SJSA1 (cell line): Measurements from ENCODE around the gene RASL10A. TPM values are rescaled to one million over a fixed set of nuclear protein-coding genes. Genes with fewer than 3 reads are reported as not detected.

Experiments
- DNase-seq, 2 experiments: peaks; one replicate each; pipeline ENCODE4 v3.0.0-alpha.2; 2015 to 2020; ENCODE audit warnings: low spot score in 2 of 2, low read depth in 1 of 2
- H3K27ac ChIP-seq: fragments of 250-450 bp; sonication (Bioruptor Pico); 2 replicates; pipeline ENCODE4 v1.5.1; 2020; ENCODE audit warnings: mild to moderate bottlenecking, moderate library complexity
- H3K27me3 ChIP-seq: fragments of 250-450 bp; sonication (Bioruptor Pico); replicated peaks from 2 replicates; pipeline ENCODE4 v1.5.1; 2020; ENCODE audit warnings: mild to moderate bottlenecking, moderate library complexity
- H3K36me3 ChIP-seq: fragments of 250-450 bp; sonication (Bioruptor Pico); 2 replicates; pipeline ENCODE4 v1.5.1; 2020; ENCODE audit warnings: mild to moderate bottlenecking
- H3K4me1 ChIP-seq: fragments of 250-450 bp; sonication (Bioruptor Pico); replicated peaks from 2 replicates; pipeline ENCODE4 v1.6.1; 2021; ENCODE audit warnings: mild to moderate bottlenecking
- H3K4me3 ChIP-seq: fragments of 250-450 bp; sonication (Bioruptor Pico); 2 replicates; pipeline ENCODE4 v1.5.1; 2020; ENCODE audit warnings: mild to moderate bottlenecking
- H3K9me3 ChIP-seq: fragments of 250-450 bp; sonication (Bioruptor Pico); replicated peaks from 2 replicates; pipeline ENCODE4 v1.5.1; 2020; ENCODE audit warnings: mild to moderate bottlenecking
- total RNA-seq: library from RNA; depleted of rRNA; stranded (reverse); fragments of >200 nt; shearing (Covaris generic); gene quantifications from 2 replicates; pipeline ENCODE4 v1.2.3, GENCODE V29; 2014

RASL10A gene
- total RNA-seq, 1 experiment from 2014 or later = not detected

GRCh38 chr22:29334148-29334547 is 18.7 kb upstream of the RASL10A start:
- Histone ChIP-seq H3K4me1 (no peaks in the 10 kb centered on the region), H3K36me3 (peaks cover 69% of the 10 kb centered on the region), H3K4me3 (no peak overlapping the region), H3K27ac (no peak overlapping the region), H3K27me3 (no peaks in the 10 kb centered on the region), H3K9me3 (no peaks in the 10 kb centered on the region)
- DNase-seq = no peak

GRCh38 chr22:29332886-29333496 is 17.5 kb upstream of the RASL10A start:
- peaks cover 66% of the 10 kb centered on the region for H3K36me3 ChIP-seq
- H3K4me3 ChIP-seq = no peak overlapping the region
- H3K27me3 ChIP-seq = no peaks in the 10 kb centered on the region
- no peak for DNase-seq
- H3K27ac ChIP-seq = no peak overlapping the region
- no peaks in the 10 kb centered on the region for H3K4me1 ChIP-seq
- no peaks in the 10 kb centered on the region for H3K9me3 ChIP-seq

DNA sequence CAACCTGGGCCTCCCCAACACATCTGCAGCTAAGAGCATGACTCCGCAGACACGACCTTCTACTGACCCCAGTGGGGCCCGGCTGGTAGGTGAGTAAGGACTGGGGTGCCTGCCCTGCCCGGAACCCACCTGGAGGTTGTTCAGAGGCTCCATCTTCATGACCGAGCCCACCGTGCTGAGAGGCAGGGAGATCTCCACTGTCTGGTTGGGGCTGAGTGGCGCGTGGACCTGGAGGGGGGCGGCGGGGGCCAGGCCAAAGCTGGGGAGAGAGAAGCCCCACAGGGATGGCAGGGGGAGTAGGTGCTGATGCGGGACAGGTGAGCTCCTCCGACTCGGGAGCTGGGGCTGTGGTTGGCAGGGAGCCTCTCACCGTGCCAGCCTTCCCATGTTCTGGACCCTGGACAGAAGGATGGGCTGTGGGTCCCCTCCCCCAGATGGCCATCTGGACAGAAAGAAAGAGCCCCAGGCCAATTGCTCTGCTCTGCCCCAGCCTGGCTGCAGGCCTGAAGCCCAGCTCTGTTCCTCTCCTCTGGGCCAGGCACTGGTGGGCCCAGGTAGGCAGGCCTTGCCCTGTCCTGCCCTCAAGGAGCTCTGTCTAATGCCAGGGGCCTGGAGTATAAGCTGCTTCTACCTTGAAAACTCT is 16.3 kb upstream of the RASL10A start:
- H3K4me1 ChIP-seq = no peaks in the 10 kb centered on the region
- H3K36me3 ChIP-seq = peaks cover 67% of the 10 kb centered on the region
- H3K27me3 ChIP-seq = no peaks in the 10 kb centered on the region
- H3K9me3 ChIP-seq = no peaks in the 10 kb centered on the region
- H3K27ac ChIP-seq = no peak overlapping the region
- no peak overlapping the region for H3K4me3 ChIP-seq
- DNase-seq = no peak

- H3K9me3 ChIP-seq = no peaks in the 10 kb centered on the region
- no peak overlapping the region for H3K27ac ChIP-seq
- peaks cover 64% of the 10 kb centered on the region for H3K36me3 ChIP-seq
- H3K4me3 ChIP-seq = no peak overlapping the region
- no peak for DNase-seq
- H3K27me3 ChIP-seq = no peaks in the 10 kb centered on the region
- H3K4me1 ChIP-seq = no peaks in the 10 kb centered on the region
Observed at GRCh38 chr22:29331213-29331612, 15.7 kb upstream of the RASL10A start.

- DNase-seq = no peak
Observed at GRCh38 chr22:29330753-29331152, 15.3 kb upstream of the RASL10A start.

GRCh38 chr22:29330291-29330690 is 14.8 kb upstream of the RASL10A start:
- Histone ChIP-seq H3K27me3 (no peaks in the 10 kb centered on the region), H3K4me1 (no peaks in the 10 kb centered on the region), H3K4me3 (no peak overlapping the region), H3K27ac (no peak overlapping the region), H3K36me3 (peaks cover 58% of the 10 kb centered on the region), H3K9me3 (no peaks in the 10 kb centered on the region)
- DNase-seq = no peak

More at GRCh38 chr22:29330753-29331152, 15.3 kb upstream of the RASL10A start:
- H3K9me3 ChIP-seq = no peaks in the 10 kb centered on the region
- no peak overlapping the region for H3K4me3 ChIP-seq
- H3K36me3 ChIP-seq = peaks cover 60% of the 10 kb centered on the region
- no peak overlapping the region for H3K27ac ChIP-seq
- no peaks in the 10 kb centered on the region for H3K27me3 ChIP-seq
- no peaks in the 10 kb centered on the region for H3K4me1 ChIP-seq

DNA sequence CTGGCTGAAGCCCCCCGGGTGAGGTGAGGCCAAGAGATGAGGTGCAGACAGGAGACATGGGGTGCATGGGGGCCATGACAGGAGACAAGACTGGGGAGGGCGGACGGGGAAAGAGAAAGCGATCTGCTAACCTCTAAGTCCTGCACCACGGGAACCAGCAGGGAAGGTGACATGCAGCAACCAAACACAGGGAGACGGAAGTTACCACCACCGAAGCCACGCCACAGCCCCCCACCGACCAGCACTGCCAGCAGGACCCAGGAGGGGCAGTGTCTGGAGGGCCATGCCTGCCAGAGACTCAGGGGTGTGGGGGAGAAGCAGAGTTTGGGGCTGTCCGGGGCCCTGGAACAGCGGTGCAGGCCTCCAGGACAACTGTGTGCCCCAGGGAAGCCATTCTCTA is 14.1 kb upstream of the RASL10A start:
- no peaks in the 10 kb centered on the region for H3K9me3 ChIP-seq
- no peak for DNase-seq
- H3K27ac ChIP-seq = no peak overlapping the region
- H3K4me1 ChIP-seq = no peaks in the 10 kb centered on the region
- H3K36me3 ChIP-seq = peaks cover 53% of the 10 kb centered on the region
- H3K27me3 ChIP-seq = no peaks in the 10 kb centered on the region
- H3K4me3 ChIP-seq = no peak overlapping the region

GRCh38 chr22:29328566-29329500 is 13.3 kb upstream of the RASL10A start:
- Histone ChIP-seq H3K4me3 (no peak overlapping the region), H3K9me3 (no peaks in the 10 kb centered on the region), H3K27me3 (no peaks in the 10 kb centered on the region), H3K36me3 (peaks cover 50% of the 10 kb centered on the region), H3K4me1 (no peaks in the 10 kb centered on the region), H3K27ac (no peak overlapping the region)
- no peak for DNase-seq

- H3K9me3 ChIP-seq = no peaks in the 10 kb centered on the region
- H3K4me3 ChIP-seq = no peak overlapping the region
- H3K27ac ChIP-seq = no peak overlapping the region
- H3K36me3 ChIP-seq = peaks cover 42% of the 10 kb centered on the region
- no peaks in the 10 kb centered on the region for H3K4me1 ChIP-seq
- H3K27me3 ChIP-seq = no peaks in the 10 kb centered on the region
- no peak for DNase-seq
Observed at GRCh38 chr22:29328055-29328454, 12.6 kb upstream of the RASL10A start.

GRCh38 chr22:29327089-29327764 is 11.7 kb upstream of the RASL10A start:
- Histone ChIP-seq H3K36me3 (peaks cover 38% of the 10 kb centered on the region), H3K4me1 (no peaks in the 10 kb centered on the region), H3K4me3 (no peak overlapping the region), H3K27ac (no peak overlapping the region), H3K9me3 (no peaks in the 10 kb centered on the region), H3K27me3 (no peaks in the 10 kb centered on the region)
- DNase-seq = no peak

DNA sequence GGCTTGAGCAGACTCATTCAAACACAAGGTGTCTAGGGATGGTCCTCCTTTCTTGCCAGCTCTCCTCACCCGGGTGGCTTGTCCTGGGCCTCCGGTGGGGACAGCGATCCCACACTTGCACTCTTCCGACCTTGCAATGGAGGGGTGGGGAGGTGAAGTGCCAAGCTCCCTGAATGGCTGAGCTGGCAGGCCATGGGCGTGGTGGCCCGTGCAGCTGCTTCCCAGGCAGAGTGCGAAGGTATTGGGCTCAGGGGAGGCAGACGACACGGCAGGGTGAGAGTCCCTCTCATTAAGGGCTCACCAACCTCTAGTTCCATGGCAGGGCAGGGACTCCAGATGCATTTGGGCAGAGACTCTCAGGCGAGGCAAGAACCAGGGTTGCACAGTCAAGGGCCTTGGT is 11.0 kb upstream of the RASL10A start:
- H3K27me3 ChIP-seq = no peaks in the 10 kb centered on the region
- H3K36me3 ChIP-seq = peaks cover 38% of the 10 kb centered on the region
- no peak for DNase-seq
- H3K9me3 ChIP-seq = no peaks in the 10 kb centered on the region
- H3K4me1 ChIP-seq = no peaks in the 10 kb centered on the region
- H3K4me3 ChIP-seq = no peak overlapping the region
- no peak overlapping the region for H3K27ac ChIP-seq

DNA sequence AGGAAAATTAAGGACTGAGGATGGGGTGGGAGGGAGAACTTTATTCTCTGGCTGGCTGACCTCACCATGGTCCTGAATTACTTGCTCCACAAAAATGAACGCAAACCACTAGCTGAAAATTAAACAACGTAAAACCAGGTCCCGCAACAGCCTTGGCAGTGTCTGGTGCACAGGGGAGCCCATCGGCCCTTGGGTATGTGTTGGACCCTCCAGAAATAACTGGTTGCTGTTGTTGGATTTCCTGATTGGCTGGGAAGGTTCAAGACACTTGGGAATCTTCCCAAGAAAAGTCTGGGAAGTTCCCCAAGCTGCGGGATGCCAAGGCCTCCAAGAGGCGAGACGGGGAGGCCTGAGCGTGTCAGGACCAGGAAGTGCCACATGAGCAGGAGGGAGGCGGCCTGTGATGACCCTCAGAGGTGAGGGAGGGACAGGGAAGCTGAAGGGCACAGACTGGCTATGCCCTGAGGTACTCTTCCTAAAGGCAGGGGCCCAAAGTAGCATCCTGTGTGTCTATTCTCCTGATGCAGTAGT is 10.4 kb upstream of the RASL10A start:
- H3K4me1 ChIP-seq = no peaks in the 10 kb centered on the region
- H3K4me3 ChIP-seq = no peak overlapping the region
- no peak overlapping the region for H3K27ac ChIP-seq
- DNase-seq = no peak
- no peaks in the 10 kb centered on the region for H3K9me3 ChIP-seq
- no peaks in the 10 kb centered on the region for H3K27me3 ChIP-seq
- peaks cover 33% of the 10 kb centered on the region for H3K36me3 ChIP-seq

DNA sequence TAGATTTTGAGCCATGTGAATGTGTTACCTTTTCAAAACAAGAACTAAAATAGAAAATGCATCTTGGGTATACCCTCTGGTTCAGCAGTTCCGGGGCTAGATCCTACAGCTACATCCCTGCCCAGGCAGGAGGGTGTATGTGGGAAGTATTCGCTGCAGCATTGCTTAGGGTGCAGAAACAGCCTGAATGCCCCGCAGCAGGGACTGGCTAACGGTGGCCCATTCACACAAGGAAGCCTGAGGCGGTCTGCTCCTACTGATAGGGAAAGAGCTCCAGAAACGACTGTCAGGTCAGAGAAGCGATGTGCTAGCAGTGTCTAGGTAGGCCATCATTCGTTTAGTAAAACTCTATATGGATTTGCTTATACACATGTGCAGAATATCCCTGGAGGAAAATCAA is 9.9 kb upstream of the RASL10A start:
- Histone ChIP-seq H3K27me3 (no peaks in the 10 kb centered on the region), H3K9me3 (no peaks in the 10 kb centered on the region)

More for the DNA sequence above, 9.9 kb upstream of the RASL10A start:
- no peak for DNase-seq
- Histone ChIP-seq H3K36me3 (peaks cover 31% of the 10 kb centered on the region), H3K27ac (no peak overlapping the region), H3K4me1 (no peaks in the 10 kb centered on the region), H3K4me3 (no peak overlapping the region)
